H1 (cell line): ENCODE results near the gene IFNB1. TPM values are rescaled to one million over a fixed set of nuclear protein-coding genes. Genes with fewer than 3 reads are reported as not detected.

Source experiments
- EP300 ChIP-seq, 2 experiments: IDR thresholded peaks; 1 replicate in 1 of 2; 2 replicates in 1 of 2; pipeline ENCODE4 v1.6.1; 2011 to 2012; ENCODE audit warnings: low read depth in 2 of 2, low read length in 2 of 2, mild to moderate bottlenecking in 2 of 2, borderline replicate concordance in 1 of 2, inconsistent platforms in 1 of 2, moderate library complexity in 1 of 2
- RAD21 ChIP-seq, 2 experiments: IDR thresholded peaks in 1 of 2; conservative IDR thresholded peaks in 1 of 2; 2 replicates each; pipeline ENCODE4 v1.6.1; 2011; ENCODE audit warnings: low read depth in 2 of 2, low read length in 2 of 2, improper control_type of control experiment in 1 of 2, inconsistent platforms in 1 of 2, mild to moderate bottlenecking in 1 of 2, moderate library complexity in 1 of 2
- polyA plus RNA-seq, 7 experiments: library from polyadenylated mRNA; depleted of rRNA in 3 of 7; stranded (reverse) in 5 of 7; unstranded in 2 of 7; fragments of >200 nt in 5 of 7; fragments of 200-250 nt in 2 of 7; gene quantifications; 1 replicate in 5 of 7; 2 replicates in 1 of 7; 4 replicates in 1 of 7; pipeline versions ENCODE4 v1.2.1 to v1.2.3, GENCODE V29; 2011 to 2013; ENCODE audit warnings: missing spikeins in 2 of 7, mixed read lengths in 2 of 7
- total RNA-seq: library from RNA; stranded (reverse); fragmentation: NEBNext Ultra II Directional; extraction: Animal tissue kit (Norgen Biotek cat#: 25700); gene quantifications from 2 replicates; pipeline ENCODE4 v1.2.1, GENCODE V29; 2021
- TF ChIP-seq, protein P1 (sequence below): fragments of 300-600 bp; sonication (generic); IDR thresholded peaks from 2 replicates; pipeline ENCODE4 v1.7.1; 2012; ENCODE audit warnings: low read length, moderate library complexity, mild to moderate bottlenecking, inconsistent platforms; ENCODE audit not compliant: insufficient replicate concordance

The IFNB1 gene
- total and polyA plus RNA-seq, 2 of the 8 experiments (the other 6 are each of a cell fraction or from before 2014, with no cell fraction given) = not detected

DNA sequence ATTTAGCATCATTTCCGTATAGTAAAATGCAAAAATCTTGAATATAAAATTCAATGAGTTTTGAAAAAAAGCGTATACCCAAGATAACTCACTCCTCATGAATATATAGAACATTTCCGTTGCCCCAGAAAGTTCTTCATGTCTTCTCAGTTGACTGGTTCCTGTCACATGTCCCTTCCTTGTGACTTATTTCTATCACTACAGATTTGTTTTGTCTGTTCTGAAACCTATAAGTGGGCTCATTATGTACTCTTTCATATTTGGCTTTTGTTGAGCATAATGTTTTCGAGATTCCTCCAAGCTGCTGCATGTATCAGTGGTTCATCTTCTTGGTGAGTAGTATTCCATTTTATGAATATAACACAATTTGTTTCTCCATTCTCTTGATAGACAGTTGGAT lies 35.3 kb downstream of the IFNB1 start (continued):
- TF ChIP-seq, protein P1, sequence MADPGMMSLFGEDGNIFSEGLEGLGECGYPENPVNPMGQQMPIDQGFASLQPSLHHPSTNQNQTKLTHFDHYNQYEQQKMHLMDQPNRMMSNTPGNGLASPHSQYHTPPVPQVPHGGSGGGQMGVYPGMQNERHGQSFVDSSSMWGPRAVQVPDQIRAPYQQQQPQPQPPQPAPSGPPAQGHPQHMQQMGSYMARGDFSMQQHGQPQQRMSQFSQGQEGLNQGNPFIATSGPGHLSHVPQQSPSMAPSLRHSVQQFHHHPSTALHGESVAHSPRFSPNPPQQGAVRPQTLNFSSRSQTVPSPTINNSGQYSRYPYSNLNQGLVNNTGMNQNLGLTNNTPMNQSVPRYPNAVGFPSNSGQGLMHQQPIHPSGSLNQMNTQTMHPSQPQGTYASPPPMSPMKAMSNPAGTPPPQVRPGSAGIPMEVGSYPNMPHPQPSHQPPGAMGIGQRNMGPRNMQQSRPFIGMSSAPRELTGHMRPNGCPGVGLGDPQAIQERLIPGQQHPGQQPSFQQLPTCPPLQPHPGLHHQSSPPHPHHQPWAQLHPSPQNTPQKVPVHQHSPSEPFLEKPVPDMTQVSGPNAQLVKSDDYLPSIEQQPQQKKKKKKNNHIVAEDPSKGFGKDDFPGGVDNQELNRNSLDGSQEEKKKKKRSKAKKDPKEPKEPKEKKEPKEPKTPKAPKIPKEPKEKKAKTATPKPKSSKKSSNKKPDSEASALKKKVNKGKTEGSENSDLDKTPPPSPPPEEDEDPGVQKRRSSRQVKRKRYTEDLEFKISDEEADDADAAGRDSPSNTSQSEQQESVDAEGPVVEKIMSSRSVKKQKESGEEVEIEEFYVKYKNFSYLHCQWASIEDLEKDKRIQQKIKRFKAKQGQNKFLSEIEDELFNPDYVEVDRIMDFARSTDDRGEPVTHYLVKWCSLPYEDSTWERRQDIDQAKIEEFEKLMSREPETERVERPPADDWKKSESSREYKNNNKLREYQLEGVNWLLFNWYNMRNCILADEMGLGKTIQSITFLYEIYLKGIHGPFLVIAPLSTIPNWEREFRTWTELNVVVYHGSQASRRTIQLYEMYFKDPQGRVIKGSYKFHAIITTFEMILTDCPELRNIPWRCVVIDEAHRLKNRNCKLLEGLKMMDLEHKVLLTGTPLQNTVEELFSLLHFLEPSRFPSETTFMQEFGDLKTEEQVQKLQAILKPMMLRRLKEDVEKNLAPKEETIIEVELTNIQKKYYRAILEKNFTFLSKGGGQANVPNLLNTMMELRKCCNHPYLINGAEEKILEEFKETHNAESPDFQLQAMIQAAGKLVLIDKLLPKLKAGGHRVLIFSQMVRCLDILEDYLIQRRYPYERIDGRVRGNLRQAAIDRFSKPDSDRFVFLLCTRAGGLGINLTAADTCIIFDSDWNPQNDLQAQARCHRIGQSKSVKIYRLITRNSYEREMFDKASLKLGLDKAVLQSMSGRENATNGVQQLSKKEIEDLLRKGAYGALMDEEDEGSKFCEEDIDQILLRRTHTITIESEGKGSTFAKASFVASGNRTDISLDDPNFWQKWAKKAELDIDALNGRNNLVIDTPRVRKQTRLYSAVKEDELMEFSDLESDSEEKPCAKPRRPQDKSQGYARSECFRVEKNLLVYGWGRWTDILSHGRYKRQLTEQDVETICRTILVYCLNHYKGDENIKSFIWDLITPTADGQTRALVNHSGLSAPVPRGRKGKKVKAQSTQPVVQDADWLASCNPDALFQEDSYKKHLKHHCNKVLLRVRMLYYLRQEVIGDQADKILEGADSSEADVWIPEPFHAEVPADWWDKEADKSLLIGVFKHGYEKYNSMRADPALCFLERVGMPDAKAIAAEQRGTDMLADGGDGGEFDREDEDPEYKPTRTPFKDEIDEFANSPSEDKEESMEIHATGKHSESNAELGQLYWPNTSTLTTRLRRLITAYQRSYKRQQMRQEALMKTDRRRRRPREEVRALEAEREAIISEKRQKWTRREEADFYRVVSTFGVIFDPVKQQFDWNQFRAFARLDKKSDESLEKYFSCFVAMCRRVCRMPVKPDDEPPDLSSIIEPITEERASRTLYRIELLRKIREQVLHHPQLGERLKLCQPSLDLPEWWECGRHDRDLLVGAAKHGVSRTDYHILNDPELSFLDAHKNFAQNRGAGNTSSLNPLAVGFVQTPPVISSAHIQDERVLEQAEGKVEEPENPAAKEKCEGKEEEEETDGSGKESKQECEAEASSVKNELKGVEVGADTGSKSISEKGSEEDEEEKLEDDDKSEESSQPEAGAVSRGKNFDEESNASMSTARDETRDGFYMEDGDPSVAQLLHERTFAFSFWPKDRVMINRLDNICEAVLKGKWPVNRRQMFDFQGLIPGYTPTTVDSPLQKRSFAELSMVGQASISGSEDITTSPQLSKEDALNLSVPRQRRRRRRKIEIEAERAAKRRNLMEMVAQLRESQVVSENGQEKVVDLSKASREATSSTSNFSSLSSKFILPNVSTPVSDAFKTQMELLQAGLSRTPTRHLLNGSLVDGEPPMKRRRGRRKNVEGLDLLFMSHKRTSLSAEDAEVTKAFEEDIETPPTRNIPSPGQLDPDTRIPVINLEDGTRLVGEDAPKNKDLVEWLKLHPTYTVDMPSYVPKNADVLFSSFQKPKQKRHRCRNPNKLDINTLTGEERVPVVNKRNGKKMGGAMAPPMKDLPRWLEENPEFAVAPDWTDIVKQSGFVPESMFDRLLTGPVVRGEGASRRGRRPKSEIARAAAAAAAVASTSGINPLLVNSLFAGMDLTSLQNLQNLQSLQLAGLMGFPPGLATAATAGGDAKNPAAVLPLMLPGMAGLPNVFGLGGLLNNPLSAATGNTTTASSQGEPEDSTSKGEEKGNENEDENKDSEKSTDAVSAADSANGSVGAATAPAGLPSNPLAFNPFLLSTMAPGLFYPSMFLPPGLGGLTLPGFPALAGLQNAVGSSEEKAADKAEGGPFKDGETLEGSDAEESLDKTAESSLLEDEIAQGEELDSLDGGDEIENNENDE = no peak
- TF ChIP-seq RAD21 (IDR thresholded peaks at IDR 0.05 in 1 of 2, conservative IDR thresholded peaks at IDR 0.05 in 1 of 2; ENCODE audit: low read depth in 2 of 2, low read length in 2 of 2) (no peak), EP300 (IDR thresholded peaks at IDR 0.05; ENCODE audit: borderline replicate concordance in 1 of 2, low read depth in 2 of 2, low read length in 2 of 2) (no peak)
